DOHH2 (cell line): ENCODE data around the gene MKLN1.

Experiments used
- EZH2phosphoT487 ChIP-seq: fragments of 200-600 bp; sonication (generic); IDR thresholded peaks from 2 replicates; pipeline ENCODE4 v1.6.1; 2017; ENCODE audit warnings: borderline replicate concordance, mild to moderate bottlenecking, antibody characterized with exemption, low read length, moderate library complexity, mixed read lengths
- TF ChIP-seq, protein P1 (sequence below): fragments of 200-600 bp; sonication (generic); IDR thresholded peaks from one replicate; pipeline ENCODE4 v1.5.1; 2014; ENCODE audit warnings: antibody characterized with exemption, mild to moderate bottlenecking, low read depth, low read length; ENCODE audit not compliant: poor library complexity, severe bottlenecking

DNA sequence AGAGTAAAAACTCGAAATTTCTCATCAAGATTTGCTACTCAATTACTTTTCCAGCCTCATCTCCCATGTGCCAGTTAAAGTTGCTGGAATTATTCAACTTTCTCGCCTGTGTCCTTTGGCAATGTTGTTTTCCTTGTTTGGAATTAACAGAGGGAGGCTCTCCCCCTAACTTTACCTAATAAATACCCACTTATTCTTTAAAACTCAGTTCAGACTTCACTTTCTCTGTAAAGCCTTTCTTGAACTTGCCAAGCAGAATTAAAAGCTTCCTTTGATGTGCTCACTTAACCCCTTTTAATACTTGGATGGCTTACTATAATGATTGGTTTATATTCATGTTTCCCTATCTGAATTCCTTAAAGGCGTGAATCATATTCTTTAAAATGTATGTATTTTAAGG is 104.1 kb downstream of the MKLN1 start:
- no peak for TF ChIP-seq EZH2phosphoT487
- TF ChIP-seq, protein P1, sequence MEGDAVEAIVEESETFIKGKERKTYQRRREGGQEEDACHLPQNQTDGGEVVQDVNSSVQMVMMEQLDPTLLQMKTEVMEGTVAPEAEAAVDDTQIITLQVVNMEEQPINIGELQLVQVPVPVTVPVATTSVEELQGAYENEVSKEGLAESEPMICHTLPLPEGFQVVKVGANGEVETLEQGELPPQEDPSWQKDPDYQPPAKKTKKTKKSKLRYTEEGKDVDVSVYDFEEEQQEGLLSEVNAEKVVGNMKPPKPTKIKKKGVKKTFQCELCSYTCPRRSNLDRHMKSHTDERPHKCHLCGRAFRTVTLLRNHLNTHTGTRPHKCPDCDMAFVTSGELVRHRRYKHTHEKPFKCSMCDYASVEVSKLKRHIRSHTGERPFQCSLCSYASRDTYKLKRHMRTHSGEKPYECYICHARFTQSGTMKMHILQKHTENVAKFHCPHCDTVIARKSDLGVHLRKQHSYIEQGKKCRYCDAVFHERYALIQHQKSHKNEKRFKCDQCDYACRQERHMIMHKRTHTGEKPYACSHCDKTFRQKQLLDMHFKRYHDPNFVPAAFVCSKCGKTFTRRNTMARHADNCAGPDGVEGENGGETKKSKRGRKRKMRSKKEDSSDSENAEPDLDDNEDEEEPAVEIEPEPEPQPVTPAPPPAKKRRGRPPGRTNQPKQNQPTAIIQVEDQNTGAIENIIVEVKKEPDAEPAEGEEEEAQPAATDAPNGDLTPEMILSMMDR: no peak
